ENCODE data around the gene KAZN.

The KAZN gene

DNA sequence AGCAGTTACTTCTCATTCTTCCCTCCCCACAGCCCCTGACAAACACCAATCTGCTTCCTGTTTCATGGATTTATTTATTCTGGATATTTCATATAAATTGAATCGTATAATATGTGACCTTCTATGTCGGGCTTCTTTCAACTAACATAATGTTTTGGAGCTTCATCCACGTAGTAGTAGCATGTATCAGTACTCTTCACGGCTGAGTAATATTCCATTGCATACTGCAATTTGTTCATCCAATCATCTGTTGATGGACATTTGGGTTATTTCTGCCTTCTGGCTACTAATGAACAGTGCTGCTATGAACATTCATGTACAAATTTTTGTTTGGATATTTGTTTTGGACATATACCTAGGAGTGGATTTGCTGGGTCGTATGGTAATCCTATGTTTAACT is 1.9 kb upstream of the KAZN start:
- H3K9me3 ChIP-seq (ENCODE audit: control insufficient read depth, insufficient read depth, low read depth, low read length), result no peaks in the 10 kb centered on the region
- peaks cover 3% of the 10 kb centered on the region; the same call in 1 of the 2 replicates for H3K4me1 ChIP-seq (ENCODE audit: control insufficient read depth, insufficient read depth, low read length)
- no peak overlapping the region for H3K4me3 ChIP-seq (ENCODE audit: low read depth, low read length)
- POLR2A ChIA-PET, result no interaction called here
- no peaks in the 10 kb centered on the region for H3K36me3 ChIP-seq (ENCODE audit: control insufficient read depth in 2 of 2, insufficient read depth in 1 of 2, low read length in 2 of 2)
- H3K27ac ChIP-seq (ENCODE audit: extremely low read depth, low read depth, low read length), result no peak overlapping the region
- no peak for TF ChIP-seq ZNF174 (tag by site-specific recombination; IDR thresholded peaks at IDR 0.05)
- no peak for TF ChIP-seq KLF16 (tag by site-specific recombination; IDR thresholded peaks at IDR 0.05)
- TF ChIP-seq ZNF146 (tag by site-specific recombination; IDR thresholded peaks at IDR 0.05), result peak; percentile 93
- CTCF ChIA-PET, result interaction anchor here (0.6 kb wide), 2 partner anchors 74 to 423 kb away, joined by 4 to 7 read pairs; no protein-coding TSS in a partner anchor

DNA sequence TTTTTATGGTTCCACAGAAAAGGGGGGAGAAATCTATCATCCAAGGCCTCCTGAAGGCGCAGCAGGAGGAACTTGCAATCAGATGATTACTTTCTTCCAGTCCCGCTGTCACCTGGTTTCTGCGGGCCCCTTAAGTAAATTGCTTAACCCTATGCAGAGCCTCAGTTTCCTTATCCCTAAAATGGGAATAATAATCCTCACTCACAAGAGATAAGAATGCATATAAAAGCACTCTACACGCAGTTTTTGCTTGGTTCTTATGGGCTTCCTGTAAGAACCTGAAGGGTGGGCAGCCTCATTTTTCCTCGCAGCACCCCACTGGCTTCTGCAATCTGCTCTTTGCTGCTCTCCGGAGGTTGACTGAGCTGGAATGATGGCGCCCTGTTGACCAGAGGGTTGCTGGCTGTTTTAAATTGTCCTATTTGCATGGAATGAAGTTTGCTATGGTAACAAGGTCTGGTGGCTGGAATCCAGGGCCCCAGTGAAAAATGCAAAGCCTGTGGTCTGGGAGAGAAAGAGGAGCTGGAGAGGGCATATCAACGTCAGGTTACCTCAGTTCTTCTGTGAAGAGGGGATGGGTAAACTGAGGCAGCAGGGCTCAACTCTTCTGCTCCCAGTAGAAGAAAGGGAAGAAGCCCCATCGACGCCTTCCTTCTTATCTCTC is 1.0 kb upstream of the KAZN start:
- Histone ChIP-seq H3K4me3 (ENCODE audit: low read depth, low read length) (peak overlapping the region; percentile 62; the same call in 1 of the 2 replicates), H3K36me3 (ENCODE audit: control insufficient read depth in 2 of 2, insufficient read depth in 1 of 2, low read length in 2 of 2) (no peaks in the 10 kb centered on the region), H3K27ac (ENCODE audit: extremely low read depth, low read depth, low read length) (no peak overlapping the region; the same call in 1 of the 2 replicates), H3K4me1 (ENCODE audit: control insufficient read depth, insufficient read depth, low read length) (peaks cover 6% of the 10 kb centered on the region; the same call in 1 of the 2 replicates), H3K9me3 (ENCODE audit: control insufficient read depth, insufficient read depth, low read depth, low read length) (no peaks in the 10 kb centered on the region)
- ChIA-PET CTCF (no interaction called here), POLR2A (interaction anchor here (1.4 kb wide), 1 partner anchor 8 kb away, joined by 4 read pairs; no protein-coding TSS in a partner anchor)
- TF ChIP-seq ZNF660 (tag by site-specific recombination; IDR thresholded peaks at IDR 0.05) (no peak), ZNF501 (tag by site-specific recombination; IDR thresholded peaks at IDR 0.05) (no peak), ZNF433 (tag by site-specific recombination; IDR thresholded peaks at IDR 0.05; ENCODE audit: low read depth) (no peak)

DNA sequence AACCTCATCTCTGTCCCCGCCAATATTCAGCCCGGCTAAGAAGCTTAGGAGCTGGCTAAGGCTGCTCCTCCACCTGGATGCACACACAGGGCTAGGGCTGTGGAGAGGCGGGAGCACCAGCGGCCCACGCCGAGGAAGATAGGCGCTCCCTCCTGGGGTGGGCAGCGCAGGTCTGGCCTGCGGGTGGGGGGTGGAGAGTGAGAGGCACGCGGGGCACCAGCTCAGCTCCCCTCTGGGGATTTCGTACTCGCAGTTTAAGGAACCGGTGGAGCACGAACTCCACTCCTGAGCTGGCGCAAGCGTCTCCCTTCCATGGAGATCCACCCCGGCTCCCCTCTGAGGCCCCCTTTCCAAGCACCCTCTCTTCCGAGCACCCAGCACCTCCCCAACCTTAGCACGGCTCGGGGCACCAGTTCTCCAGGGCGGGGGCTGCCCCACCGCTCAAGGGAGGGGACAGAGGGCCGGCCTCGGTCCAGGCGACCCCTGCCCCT is 433 bp upstream of the KAZN start:
- ChIA-PET CTCF (interaction anchor here (0.6 kb wide), 1 partner anchor 633 kb away, joined by 3 read pairs; no protein-coding TSS in a partner anchor), POLR2A (interaction anchor here (0.7 to 1.4 kb wide), 2 partner anchors 9 to 35 kb away, joined by 3 to 4 read pairs; no protein-coding TSS in a partner anchor)
- peak overlapping the region; percentile 34; the same call in 1 of the 2 replicates for H3K27ac ChIP-seq (ENCODE audit: extremely low read depth, low read depth, low read length)
- TF ChIP-seq ZNF132 (tag by site-specific recombination; IDR thresholded peaks at IDR 0.05; ENCODE audit: borderline replicate concordance) (no peak), ZBTB17 (tag by site-specific recombination; IDR thresholded peaks at IDR 0.05) (peak; percentile 81), ZFHX2 (tag by site-specific recombination; conservative IDR thresholded peaks at IDR 0.05) (peak; percentile 54), ZNF544 (tag by site-specific recombination; IDR thresholded peaks at IDR 0.05) (no peak), ZBTB48 (tag by site-specific recombination; IDR thresholded peaks at IDR 0.05) (peak; percentile 52; the same call in 1 of the 2 replicates), EGR2 (tag by site-specific recombination; IDR thresholded peaks at IDR 0.05; ENCODE audit: low read depth) (peak; percentile 71), ZNF423 (tag by site-specific recombination; IDR thresholded peaks at IDR 0.05) (peak; percentile 91), ZNF629 (tag by site-specific recombination; IDR thresholded peaks at IDR 0.05) (no peak), ZNF341 (tag by site-specific recombination; IDR thresholded peaks at IDR 0.05; ENCODE audit: low read depth) (peak; percentile 98), ZBTB20 (tag by site-specific recombination; IDR thresholded peaks at IDR 0.05) (peak; percentile 80), ZNF600 (tag by site-specific recombination; IDR thresholded peaks at IDR 0.05) (peak; percentile 60; the same call in 1 of the 2 replicates), ZNF664 (tag by site-specific recombination; IDR thresholded peaks at IDR 0.05) (no peak)
- TF ChIP-seq, protein P1, sequence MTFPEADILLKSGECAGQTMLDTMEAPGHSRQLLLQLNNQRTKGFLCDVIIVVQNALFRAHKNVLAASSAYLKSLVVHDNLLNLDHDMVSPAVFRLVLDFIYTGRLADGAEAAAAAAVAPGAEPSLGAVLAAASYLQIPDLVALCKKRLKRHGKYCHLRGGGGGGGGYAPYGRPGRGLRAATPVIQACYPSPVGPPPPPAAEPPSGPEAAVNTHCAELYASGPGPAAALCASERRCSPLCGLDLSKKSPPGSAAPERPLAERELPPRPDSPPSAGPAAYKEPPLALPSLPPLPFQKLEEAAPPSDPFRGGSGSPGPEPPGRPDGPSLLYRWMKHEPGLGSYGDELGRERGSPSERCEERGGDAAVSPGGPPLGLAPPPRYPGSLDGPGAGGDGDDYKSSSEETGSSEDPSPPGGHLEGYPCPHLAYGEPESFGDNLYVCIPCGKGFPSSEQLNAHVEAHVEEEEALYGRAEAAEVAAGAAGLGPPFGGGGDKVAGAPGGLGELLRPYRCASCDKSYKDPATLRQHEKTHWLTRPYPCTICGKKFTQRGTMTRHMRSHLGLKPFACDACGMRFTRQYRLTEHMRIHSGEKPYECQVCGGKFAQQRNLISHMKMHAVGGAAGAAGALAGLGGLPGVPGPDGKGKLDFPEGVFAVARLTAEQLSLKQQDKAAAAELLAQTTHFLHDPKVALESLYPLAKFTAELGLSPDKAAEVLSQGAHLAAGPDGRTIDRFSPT (tag by site-specific recombination; IDR thresholded peaks at IDR 0.05), result peak; percentile 63; the same call in 1 of the 2 replicates
- TF ChIP-seq, protein P2, sequence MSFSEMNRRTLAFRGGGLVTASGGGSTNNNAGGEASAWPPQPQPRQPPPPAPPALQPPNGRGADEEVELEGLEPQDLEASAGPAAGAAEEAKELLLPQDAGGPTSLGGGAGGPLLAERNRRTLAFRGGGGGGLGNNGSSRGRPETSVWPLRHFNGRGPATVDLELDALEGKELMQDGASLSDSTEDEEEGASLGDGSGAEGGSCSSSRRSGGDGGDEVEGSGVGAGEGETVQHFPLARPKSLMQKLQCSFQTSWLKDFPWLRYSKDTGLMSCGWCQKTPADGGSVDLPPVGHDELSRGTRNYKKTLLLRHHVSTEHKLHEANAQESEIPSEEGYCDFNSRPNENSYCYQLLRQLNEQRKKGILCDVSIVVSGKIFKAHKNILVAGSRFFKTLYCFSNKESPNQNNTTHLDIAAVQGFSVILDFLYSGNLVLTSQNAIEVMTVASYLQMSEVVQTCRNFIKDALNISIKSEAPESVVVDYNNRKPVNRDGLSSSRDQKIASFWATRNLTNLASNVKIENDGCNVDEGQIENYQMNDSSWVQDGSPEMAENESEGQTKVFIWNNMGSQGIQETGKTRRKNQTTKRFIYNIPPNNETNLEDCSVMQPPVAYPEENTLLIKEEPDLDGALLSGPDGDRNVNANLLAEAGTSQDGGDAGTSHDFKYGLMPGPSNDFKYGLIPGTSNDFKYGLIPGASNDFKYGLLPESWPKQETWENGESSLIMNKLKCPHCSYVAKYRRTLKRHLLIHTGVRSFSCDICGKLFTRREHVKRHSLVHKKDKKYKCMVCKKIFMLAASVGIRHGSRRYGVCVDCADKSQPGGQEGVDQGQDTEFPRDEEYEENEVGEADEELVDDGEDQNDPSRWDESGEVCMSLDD (tag by site-specific recombination; IDR thresholded peaks at IDR 0.05), result peak; percentile 82
- TF ChIP-seq, protein P3, sequence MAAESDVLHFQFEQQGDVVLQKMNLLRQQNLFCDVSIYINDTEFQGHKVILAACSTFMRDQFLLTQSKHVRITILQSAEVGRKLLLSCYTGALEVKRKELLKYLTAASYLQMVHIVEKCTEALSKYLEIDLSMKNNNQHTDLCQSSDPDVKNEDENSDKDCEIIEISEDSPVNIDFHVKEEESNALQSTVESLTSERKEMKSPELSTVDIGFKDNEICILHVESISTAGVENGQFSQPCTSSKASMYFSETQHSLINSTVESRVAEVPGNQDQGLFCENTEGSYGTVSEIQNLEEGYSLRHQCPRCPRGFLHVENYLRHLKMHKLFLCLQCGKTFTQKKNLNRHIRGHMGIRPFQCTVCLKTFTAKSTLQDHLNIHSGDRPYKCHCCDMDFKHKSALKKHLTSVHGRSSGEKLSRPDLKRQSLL (tag by site-specific recombination; IDR thresholded peaks at IDR 0.05), result peak; percentile 78
- TF ChIP-seq, protein P4, sequence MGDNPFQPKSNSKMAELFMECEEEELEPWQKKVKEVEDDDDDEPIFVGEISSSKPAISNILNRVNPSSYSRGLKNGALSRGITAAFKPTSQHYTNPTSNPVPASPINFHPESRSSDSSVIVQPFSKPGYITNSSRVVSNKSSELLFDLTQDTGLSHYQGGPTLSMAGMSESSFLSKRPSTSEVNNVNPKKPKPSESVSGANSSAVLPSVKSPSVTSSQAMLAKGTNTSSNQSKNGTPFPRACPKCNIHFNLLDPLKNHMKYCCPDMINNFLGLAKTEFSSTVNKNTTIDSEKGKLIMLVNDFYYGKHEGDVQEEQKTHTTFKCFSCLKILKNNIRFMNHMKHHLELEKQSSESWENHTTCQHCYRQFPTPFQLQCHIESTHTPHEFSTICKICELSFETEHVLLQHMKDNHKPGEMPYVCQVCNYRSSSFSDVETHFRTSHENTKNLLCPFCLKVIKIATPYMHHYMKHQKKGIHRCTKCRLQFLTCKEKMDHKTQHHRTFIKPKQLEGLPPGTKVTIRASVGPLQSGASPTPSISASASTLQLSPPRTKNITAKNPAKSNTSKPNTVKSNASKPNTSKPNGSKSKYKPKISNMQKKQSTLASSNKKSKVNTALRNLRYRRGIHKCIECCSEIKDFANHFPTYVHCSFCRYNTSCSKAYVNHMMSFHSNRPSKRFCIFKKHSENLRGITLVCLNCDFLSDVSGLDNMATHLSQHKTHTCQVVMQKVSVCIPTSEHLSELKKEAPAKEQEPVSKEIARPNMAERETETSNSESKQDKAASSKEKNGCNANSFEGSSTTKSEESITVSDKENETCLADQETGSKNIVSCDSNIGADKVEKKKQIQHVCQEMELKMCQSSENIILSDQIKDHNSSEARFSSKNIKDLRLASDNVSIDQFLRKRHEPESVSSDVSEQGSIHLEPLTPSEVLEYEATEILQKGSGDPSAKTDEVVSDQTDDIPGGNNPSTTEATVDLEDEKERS (tag by site-specific recombination; IDR thresholded peaks at IDR 0.05), result no peak

More for the DNA sequence above, 433 bp upstream of the KAZN start:
- peaks cover 6% of the 10 kb centered on the region; the same call in 1 of the 2 replicates for H3K4me1 ChIP-seq (ENCODE audit: control insufficient read depth, insufficient read depth, low read length)
- H3K36me3 ChIP-seq (ENCODE audit: control insufficient read depth in 2 of 2, insufficient read depth in 1 of 2, low read length in 2 of 2), result no peaks in the 10 kb centered on the region
- H3K9me3 ChIP-seq (ENCODE audit: control insufficient read depth, insufficient read depth, low read depth, low read length), result no peaks in the 10 kb centered on the region
- H3K4me3 ChIP-seq (ENCODE audit: low read depth, low read length), result peak overlapping the region; percentile 62

Measured in HEK293 (cell line).